ENCODE measurements around the gene TTC23L. TPM values are rescaled to one million over a fixed set of nuclear protein-coding genes. Genes with fewer than 3 reads are reported as not detected.

The TTC23L gene
- total RNA-seq, 4 donors from 2014 or later = 0.48 to 7.0 (median 0.78) TPM

DNA sequence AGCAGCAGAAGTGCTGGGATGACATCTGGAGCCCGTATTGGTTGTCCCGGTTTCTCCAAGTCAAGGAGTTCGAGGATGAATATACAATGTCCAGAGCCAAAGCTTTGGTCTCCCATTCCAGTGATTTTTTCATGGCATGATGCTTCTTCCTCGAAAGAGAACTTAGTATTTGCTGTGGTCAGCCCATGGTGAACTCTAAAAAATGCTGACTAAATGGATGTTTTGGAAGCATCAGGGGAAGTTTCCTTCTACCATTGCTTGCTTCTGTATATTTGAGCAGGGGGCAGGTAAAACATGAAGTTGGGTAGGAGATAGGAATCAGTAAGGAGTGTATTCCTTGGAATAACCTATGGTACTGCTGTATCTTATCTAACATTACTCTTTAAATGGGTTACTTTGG lies 8.6 kb downstream of the TTC23L start:
- Histone ChIP-seq H3K4me3 (no peak overlapping the region), H3K4me1 (no peaks in the 10 kb centered on the region), H3K36me3 (no peaks in the 10 kb centered on the region), H3K27ac (no peak overlapping the region), H3K9me3 (no peaks in the 10 kb centered on the region), H3K27me3 (no peaks in the 10 kb centered on the region)
- WGBS = 91% methylated on average over 4 of the region's 4 CpGs
- no peak for DNase-seq (ENCODE audit: low spot score in 2 of 2)
- TF ChIP-seq POLR2A (IDR thresholded peaks at IDR 0.05) (no peak), EP300 (IDR thresholded peaks at IDR 0.05) (no peak), POLR2AphosphoS5 (IDR thresholded peaks at IDR 0.05) (no peak)
- TF ChIP-seq, protein P1, sequence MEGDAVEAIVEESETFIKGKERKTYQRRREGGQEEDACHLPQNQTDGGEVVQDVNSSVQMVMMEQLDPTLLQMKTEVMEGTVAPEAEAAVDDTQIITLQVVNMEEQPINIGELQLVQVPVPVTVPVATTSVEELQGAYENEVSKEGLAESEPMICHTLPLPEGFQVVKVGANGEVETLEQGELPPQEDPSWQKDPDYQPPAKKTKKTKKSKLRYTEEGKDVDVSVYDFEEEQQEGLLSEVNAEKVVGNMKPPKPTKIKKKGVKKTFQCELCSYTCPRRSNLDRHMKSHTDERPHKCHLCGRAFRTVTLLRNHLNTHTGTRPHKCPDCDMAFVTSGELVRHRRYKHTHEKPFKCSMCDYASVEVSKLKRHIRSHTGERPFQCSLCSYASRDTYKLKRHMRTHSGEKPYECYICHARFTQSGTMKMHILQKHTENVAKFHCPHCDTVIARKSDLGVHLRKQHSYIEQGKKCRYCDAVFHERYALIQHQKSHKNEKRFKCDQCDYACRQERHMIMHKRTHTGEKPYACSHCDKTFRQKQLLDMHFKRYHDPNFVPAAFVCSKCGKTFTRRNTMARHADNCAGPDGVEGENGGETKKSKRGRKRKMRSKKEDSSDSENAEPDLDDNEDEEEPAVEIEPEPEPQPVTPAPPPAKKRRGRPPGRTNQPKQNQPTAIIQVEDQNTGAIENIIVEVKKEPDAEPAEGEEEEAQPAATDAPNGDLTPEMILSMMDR (IDR thresholded peaks at IDR 0.05) = no peak

DNA sequence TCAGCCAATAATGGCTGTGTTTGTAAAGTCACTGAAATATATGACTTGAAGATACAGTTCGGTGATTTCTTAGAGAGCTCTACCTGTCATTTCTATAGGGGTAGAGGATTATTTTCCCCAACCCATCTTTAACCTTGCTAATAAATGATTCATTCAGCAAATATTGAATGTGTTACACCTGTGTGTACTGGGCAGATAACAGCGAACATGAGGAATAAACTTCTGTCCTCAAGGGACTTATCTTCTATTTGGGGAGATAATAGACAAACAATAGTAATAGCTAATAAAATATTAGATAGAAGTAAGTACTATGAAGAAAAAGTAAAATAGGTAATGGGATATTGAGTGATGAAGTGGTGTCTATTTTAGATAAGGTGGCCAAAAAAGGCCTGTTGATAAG lies 9.3 kb downstream of the TTC23L start:
- H3K4me3 ChIP-seq = no peak overlapping the region
- TF ChIP-seq POLR2AphosphoS5 (IDR thresholded peaks at IDR 0.05) = no peak
- DNase-seq (ENCODE audit: low spot score in 2 of 2) = no peak
- no peaks in the 10 kb centered on the region for H3K4me1 ChIP-seq
- no peaks in the 10 kb centered on the region for H3K27me3 ChIP-seq
- no peaks in the 10 kb centered on the region for H3K9me3 ChIP-seq
- 96% methylated on average over 2 of the region's 2 CpGs for WGBS
- H3K27ac ChIP-seq = no peak overlapping the region
- H3K36me3 ChIP-seq = no peaks in the 10 kb centered on the region

DNA sequence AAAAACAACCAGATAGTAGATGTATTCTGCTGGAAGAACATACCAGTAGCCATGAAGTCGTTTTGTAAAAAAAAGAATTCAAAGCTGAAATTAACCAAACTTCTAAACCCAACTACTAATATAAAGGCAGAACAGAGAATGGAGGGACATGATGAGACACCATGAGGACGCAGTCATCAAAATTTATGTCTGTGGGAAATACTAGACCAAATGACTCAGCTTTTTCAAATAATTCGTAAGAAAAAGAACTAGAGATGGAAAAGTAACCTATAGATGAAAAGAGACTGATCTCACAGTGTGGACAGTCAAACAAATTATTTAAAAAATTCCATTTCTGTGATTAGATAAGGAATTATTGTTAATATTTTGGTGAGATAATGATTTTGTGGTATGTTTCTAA lies 10.3 kb downstream of the TTC23L start:
- DNase-seq (ENCODE audit: low spot score in 2 of 2) = no peak
- no peaks in the 10 kb centered on the region for H3K36me3 ChIP-seq
- H3K4me1 ChIP-seq = no peaks in the 10 kb centered on the region
- H3K9me3 ChIP-seq = no peaks in the 10 kb centered on the region
- no peak overlapping the region for H3K4me3 ChIP-seq
- WGBS = 88% methylated on average over 3 of the region's 3 CpGs
- H3K27me3 ChIP-seq = no peaks in the 10 kb centered on the region
- TF ChIP-seq, protein P1 (IDR thresholded peaks at IDR 0.05) = no peak
- TF ChIP-seq POLR2AphosphoS5 (IDR thresholded peaks at IDR 0.05) = no peak
- TF ChIP-seq POLR2A (IDR thresholded peaks at IDR 0.05) = no peak
- no peak for TF ChIP-seq EP300 (IDR thresholded peaks at IDR 0.05)
- H3K27ac ChIP-seq = no peak overlapping the region

DNA sequence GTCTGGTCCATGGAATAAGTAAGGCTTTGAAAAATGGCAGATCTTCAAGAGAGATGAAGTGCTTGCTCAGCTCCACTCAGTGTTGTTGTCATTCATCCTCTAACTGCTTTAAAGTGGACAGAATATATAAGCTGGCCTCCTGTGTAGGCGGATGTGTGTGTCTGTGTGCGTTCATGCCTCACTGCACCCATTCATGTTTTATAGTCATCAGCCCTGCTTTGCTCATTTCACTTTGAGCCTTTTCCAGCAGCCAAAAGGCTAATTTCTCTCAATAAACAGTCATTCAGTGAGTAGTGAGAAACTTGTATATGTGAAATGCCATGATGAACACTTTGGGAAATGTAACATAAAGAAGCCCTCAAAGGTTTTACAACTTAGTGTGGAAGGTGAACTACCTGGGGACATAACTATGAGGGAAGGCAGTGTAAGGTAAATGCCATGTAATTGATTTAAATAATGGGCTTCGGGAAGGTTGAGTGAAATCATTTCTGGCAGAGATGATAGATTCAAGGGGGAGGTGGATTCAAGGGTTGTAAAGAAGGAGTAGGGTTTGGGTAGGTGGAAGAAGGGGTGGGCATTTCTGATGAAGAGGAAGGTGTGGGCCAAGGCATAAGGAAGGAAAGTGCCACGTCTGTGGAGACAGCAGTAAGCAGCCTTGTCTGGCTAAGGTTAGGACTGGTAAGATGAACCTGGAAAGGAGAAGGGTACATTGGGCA lies 15.7 kb downstream of the TTC23L start:
- H3K9me3 ChIP-seq = no peaks in the 10 kb centered on the region
- TF ChIP-seq EP300 (IDR thresholded peaks at IDR 0.05) = no peak
- H3K27ac ChIP-seq = no peak overlapping the region
- WGBS = 86% methylated on average over 4 of the region's 4 CpGs
- H3K4me3 ChIP-seq = no peak overlapping the region
- DNase-seq (ENCODE audit: low spot score in 2 of 2) = no peak
- H3K36me3 ChIP-seq = no peaks in the 10 kb centered on the region
- no peaks in the 10 kb centered on the region for H3K4me1 ChIP-seq
- H3K27me3 ChIP-seq = no peaks in the 10 kb centered on the region

DNA sequence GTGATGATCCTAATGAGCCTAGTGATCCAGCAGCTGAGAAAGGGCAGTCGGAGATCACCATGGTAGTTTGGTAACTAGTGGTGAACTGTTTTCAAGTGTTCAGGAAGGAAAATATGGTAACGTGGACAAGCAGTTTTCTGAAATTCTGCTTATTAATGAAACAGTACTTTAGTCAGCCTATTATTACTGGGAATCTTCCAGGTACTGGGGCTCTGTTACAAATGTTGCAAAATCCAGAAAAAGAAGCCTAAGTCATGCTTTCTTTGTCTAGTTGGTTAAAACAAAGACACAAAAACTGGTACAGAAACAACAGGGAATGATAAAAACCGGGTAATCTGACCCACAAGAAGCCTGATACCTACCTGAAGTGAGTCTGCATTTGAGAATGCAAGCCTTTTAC lies 18.2 kb downstream of the TTC23L start:
- Histone ChIP-seq H3K36me3 (no peaks in the 10 kb centered on the region), H3K27me3 (no peaks in the 10 kb centered on the region), H3K4me3 (no peak overlapping the region), H3K9me3 (no peaks in the 10 kb centered on the region), H3K27ac (no peak overlapping the region), H3K4me1 (no peaks in the 10 kb centered on the region)
- TF ChIP-seq POLR2AphosphoS5 (IDR thresholded peaks at IDR 0.05) = no peak
- TF ChIP-seq, protein P1 (IDR thresholded peaks at IDR 0.05) = no peak
- TF ChIP-seq EP300 (IDR thresholded peaks at IDR 0.05) = no peak
- TF ChIP-seq POLR2A (IDR thresholded peaks at IDR 0.05) = no peak
- no peak for DNase-seq (ENCODE audit: low spot score in 2 of 2)
- 82% methylated on average over 3 of the region's 3 CpGs for WGBS

DNA sequence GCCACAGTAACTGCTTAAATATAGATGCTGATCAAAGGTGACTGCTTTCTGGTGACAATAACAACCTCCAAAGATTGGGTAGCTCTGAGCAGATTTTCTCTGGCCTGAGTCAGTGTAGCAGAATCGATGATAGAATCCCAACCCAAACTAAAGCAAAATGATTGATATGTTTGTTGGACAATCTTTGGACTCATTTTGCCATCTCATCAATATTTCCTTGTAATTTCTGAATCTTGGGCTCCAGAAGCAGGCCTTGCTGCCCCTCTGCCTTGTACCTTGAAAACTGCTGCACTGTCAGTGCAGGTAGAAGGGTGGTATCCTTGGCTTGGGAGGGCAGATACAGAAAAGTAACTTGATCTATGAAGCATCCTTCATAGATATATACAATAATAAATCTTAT lies 18.9 kb downstream of the TTC23L start:
- H3K4me3 ChIP-seq = no peak overlapping the region

More for the DNA sequence above, 18.9 kb downstream of the TTC23L start:
- 92% methylated on average over 1 of the region's 1 CpG for WGBS
- H3K9me3 ChIP-seq = no peaks in the 10 kb centered on the region
- DNase-seq (ENCODE audit: low spot score in 2 of 2) = no peak
- H3K36me3 ChIP-seq = no peaks in the 10 kb centered on the region
- H3K4me1 ChIP-seq = no peaks in the 10 kb centered on the region
- TF ChIP-seq, protein P1 (IDR thresholded peaks at IDR 0.05) = no peak
- no peak for TF ChIP-seq POLR2AphosphoS5 (IDR thresholded peaks at IDR 0.05)
- no peak for TF ChIP-seq EP300 (IDR thresholded peaks at IDR 0.05)
- TF ChIP-seq POLR2A (IDR thresholded peaks at IDR 0.05) = no peak
- no peaks in the 10 kb centered on the region for H3K27me3 ChIP-seq
- no peak overlapping the region for H3K27ac ChIP-seq

All from suprapubic skin (tissue), 4 donors.